ENCODE results near the gene SKAP2.

DNA sequence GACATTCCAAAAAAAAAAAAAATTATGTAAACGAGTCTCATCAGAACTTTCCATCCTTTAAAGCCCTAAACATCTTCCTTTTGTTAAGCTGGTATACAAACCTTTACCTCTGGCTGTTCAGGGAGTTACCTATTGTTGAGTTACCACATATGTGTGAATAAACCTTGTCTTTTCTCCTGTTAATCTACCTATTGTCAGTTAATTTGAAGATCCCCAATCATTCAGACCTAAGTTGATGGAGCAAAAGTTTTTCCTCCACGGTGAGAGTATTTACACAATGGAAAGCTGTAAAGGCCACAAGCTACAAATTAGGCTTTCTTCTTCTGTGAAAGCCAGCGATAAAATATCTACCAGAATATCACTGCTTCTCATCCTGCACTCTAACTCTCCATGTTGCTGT is 80.3 kb downstream of the SKAP2 start:
- no peak for TF ChIP-seq YY1 (IDR thresholded peaks at IDR 0.05; ENCODE audit: low read depth)
- TF ChIP-seq, protein P1, sequence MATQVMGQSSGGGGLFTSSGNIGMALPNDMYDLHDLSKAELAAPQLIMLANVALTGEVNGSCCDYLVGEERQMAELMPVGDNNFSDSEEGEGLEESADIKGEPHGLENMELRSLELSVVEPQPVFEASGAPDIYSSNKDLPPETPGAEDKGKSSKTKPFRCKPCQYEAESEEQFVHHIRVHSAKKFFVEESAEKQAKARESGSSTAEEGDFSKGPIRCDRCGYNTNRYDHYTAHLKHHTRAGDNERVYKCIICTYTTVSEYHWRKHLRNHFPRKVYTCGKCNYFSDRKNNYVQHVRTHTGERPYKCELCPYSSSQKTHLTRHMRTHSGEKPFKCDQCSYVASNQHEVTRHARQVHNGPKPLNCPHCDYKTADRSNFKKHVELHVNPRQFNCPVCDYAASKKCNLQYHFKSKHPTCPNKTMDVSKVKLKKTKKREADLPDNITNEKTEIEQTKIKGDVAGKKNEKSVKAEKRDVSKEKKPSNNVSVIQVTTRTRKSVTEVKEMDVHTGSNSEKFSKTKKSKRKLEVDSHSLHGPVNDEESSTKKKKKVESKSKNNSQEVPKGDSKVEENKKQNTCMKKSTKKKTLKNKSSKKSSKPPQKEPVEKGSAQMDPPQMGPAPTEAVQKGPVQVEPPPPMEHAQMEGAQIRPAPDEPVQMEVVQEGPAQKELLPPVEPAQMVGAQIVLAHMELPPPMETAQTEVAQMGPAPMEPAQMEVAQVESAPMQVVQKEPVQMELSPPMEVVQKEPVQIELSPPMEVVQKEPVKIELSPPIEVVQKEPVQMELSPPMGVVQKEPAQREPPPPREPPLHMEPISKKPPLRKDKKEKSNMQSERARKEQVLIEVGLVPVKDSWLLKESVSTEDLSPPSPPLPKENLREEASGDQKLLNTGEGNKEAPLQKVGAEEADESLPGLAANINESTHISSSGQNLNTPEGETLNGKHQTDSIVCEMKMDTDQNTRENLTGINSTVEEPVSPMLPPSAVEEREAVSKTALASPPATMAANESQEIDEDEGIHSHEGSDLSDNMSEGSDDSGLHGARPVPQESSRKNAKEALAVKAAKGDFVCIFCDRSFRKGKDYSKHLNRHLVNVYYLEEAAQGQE (IDR thresholded peaks at IDR 0.05; ENCODE audit: low read depth), result no peak
- TF ChIP-seq ZBTB7A (IDR thresholded peaks at IDR 0.05; ENCODE audit: low read depth), result no peak
